Kasumi-1 (cell line): ENCODE data around the gene AMPD2.
A peak's percentile ranks its signal among the peaks of the same experiment; 100 is the strongest.
"Not testable (repeated sequence)": the region's sequence is repeated elsewhere in the genome, so short reads cannot be mapped to it uniquely, and the experiment has no call there.

Experiments used
- DNase-seq, 2 experiments: peaks; one replicate each; lab custom pipeline; 2025; lab: John Stamatoyannopoulos, UW

The AMPD2 gene

DNA sequence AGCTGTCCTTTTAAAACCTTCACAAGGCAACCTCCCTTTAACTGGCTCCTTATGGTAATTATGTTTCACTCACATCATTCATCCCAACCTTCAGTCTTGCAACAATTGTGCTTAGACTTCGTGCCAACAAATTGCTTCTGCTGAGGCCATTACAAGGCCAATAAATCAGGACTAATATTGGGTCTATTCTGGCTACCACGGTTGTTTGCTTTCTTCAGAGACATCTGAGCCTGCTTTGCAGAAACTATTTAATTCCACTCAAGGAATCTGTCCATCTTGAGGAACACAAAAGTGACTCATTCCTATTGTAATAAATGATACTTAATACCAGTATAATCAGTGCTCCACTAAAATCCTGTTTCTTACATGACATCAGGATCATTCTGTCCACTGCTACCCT, 33.7 kb downstream of the AMPD2 start:
- no peak for DNase-seq

DNA sequence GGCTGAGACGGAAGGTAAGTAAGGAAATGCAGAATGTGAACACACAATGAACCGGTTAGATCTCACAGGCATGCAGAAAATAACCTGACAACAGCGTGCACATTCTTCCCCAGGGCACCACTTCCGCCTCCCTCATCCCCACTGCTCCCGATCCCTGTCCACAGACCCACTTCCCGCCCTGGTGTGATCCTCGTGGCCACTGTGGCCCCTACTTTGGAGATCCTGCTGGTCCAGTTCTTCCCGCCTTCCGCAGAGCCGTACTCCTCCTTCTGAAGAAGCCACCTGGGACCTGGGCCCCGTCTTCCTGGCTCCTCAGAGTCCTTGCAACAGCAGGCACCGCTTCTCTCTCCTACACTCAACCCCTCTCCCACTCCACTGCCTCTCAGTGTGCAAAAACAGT, 34.9 kb downstream of the AMPD2 start:
- no peak for DNase-seq

DNA sequence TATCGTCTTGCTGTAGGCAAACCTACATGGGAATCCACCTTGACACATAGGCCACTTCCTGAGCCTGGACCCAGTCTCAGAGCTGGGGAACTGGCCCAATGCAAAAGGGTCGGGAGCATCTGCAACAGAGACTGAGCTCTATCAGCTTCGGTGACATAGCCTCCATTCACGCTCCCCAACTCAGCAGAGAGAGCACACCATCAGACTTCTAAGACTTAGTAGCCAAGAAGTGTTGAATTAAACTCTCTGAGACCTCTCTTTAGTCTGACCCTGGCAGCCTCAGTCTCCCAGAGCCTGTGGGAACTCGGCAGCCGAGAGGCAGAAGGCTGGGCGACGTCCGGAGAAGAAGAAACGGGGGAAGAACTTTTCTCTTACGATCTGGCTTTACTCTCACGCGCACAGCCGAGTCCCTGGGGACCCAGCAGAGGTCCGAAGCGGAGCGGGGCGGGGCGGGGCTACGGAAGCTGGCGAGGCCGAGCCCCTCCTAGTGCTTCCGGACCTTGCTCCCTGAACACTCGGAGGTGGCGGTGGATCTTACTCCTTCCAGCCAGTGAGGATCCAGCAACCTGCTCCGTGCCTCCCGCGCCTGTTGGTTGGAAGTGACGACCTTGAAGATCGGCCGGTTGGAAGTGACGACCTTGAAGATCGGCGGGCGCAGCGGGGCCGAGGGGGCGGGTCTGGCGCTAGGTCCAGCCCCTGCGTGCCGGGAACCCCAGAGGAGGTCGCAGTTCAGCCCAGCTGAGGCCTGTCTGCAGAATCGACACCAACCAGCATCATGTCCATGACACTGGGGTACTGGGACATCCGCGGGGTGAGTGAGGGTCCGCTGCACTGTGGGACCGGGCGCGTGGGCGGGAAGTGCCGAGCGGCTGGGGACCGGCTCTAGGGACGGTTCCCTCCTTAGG, 36.2 kb downstream of the AMPD2 start, which contains the start of gene GSTM4:
Gene GSTM4 (plus strand): TSS at position 485 of the 905 bp plus-strand sequence. CDS start 291 bp downstream, at position 776.
- no peak for DNase-seq

DNA sequence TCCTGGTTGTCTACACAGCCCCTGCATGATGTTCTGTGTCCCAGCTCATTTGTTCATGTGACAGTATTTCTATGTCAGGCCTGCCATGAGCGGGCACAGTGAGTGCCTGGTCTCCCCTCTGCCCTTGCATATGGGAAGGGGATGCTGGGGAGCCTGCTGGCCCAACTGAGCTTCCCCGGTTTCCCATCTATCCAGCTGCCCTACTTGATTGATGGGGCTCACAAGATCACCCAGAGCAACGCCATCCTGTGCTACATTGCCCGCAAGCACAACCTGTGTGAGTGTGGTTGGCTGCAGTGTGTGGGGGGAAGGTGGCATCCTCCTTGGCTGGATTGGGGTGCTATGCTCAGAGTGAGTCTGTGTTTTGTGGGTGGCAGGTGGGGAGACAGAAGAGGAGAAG, 37.8 kb downstream of the AMPD2 start:
- DNase-seq = no peak

DNA sequence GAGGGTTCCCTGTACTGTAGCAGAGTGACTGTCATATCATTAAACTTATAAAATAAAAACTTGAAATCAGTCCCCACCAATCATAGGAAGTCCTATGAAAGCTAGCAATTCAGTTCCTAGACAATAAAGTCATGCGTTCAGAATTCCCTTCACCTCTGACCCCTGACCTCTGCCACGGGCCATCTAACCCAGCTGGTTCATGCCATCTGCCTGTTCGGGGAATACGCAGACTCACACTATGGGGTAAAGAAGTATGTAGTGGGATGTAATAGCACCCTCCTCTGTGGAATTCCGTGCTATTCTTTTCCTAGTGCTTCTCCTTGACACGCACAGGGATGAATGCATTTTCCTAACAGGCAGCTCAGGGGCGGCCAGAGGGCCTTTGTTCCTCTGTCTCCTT, 38.3 kb downstream of the AMPD2 start:
- DNase-seq = no peak

DNA sequence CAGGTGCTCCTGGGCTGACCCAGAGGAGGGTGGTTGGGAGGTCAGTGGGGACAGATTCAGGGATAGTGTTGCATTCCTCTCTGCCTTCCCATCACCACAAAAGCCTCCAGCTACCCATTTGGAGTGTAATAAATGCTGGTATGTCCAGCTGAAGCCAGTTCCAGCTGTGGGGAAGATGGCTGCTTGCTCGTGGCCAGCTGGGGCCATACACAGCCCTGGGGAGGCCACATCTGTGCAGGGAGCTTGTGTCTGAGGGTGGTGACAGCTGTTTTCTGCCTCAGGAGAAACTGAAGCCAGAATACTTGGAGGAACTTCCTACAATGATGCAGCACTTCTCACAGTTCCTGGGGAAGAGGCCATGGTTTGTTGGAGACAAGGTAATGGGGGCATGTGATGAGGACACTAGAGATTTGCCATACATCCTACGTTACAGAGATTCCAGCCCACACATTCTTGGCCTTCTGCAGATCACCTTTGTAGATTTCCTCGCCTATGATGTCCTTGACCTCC, 39.0 kb downstream of the AMPD2 start:
- no peak for DNase-seq

DNA sequence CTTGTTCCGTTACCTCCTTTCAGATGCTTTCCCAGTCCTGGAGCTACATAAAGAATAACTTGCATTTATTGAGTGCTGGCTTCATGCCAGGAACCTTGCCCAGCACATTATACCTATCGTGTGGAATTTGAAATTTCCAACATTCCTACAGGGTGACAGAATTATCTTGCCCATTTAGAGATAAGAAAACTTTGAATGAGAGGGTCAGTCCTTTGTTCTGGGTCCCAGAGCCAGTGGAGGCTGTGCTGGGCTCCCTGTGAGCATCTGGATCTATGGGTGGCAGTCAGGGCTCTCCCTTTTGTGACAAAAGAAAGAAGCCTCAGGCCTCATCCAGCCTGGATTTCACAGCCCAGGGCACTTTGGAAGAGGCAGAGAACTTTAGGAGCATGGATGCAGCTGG, 39.5 kb downstream of the AMPD2 start:
- no peak for DNase-seq

DNA sequence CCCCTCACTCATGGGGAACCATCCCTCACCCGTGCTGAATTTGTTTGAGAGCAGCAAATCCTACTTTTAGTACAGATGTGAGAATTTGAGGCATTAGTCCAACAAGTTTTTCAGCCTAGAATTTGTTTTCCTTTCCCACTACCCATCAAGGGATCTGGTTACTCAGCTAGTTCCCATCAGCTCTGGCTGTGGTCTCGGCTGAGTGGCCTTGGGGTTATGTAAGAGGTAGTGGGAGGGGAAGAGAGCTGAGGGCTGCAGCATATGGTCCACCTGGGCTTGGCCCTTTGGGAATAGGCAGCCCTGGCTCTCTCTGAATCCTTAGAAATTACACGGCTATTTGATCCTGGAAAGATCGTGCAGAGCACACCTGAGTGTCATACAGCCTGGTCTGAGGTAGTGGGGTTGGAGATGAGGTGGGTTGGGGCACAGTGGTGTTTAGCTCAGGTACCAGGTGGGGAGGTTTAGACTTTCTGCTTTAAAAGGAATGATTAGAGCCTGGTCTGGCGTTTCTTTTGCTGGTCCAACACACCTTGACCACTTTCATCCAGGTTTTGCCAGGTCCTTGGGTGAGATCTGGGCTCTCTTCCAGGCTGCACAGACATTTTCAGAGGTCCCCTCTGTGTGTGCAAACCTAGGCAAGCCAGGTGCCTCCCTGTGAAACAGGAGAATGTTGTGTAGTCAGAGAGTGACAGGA, 40.5 kb downstream of the AMPD2 start:
- DNase-seq = no peak

DNA sequence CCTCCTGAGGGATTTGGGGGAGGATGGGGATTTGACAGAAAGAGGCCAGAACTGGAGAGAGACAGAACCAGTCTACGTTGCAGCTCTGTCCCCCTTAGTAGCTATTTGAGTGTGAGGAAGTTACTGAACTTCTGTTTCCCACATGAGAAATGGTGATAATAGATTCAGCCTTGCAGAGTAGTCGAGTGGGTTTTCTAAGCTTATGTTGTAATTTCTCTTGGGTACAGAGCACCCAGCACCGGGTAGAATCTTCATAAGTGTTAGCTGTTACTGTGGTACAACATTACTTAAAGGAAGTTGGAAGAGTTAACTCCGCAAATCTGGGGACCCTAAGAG, 41.0 kb downstream of the AMPD2 start:
- DNase-seq = peak; percentile 14 to 29

DNA sequence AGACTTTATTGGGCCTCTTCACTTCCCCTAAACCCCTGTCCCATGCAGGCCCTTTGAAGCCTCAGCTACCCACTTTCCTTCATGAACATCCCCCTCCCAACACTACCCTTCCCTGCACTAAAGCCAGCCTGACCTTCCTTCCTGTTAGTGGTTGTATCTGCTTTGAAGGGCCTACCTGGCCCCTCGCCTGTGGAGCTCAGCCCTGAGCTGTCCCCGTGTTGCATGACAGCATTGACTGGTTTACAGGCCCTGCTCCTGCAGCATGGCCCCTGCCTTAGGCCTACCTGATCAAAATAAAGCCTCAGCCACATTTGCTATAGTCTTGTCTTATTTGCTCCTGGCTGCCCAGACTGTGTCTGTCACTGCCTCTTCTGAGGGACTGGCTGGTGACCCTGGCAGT, 41.8 kb downstream of the AMPD2 start:
- no peak for DNase-seq

DNA sequence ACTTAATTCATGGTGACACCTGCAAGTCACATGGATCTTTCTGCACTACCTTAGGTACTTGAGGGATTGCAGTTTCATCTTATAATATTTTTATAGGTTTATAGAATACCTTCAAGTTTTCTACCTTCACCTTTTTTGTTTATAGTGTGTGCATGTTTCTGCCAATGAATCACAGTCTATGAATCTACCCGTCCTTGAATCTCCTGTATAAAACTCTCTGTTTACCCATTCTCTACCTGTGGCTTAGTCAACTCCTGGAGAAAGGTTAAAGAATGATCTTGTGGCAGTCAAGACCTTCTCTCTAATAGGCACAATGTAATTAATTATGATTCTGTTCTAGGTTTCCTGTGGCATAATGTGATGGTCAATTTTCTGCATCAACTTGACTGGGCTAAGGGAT, 45.0 kb downstream of the AMPD2 start:
- DNase-seq = no peak

DNA sequence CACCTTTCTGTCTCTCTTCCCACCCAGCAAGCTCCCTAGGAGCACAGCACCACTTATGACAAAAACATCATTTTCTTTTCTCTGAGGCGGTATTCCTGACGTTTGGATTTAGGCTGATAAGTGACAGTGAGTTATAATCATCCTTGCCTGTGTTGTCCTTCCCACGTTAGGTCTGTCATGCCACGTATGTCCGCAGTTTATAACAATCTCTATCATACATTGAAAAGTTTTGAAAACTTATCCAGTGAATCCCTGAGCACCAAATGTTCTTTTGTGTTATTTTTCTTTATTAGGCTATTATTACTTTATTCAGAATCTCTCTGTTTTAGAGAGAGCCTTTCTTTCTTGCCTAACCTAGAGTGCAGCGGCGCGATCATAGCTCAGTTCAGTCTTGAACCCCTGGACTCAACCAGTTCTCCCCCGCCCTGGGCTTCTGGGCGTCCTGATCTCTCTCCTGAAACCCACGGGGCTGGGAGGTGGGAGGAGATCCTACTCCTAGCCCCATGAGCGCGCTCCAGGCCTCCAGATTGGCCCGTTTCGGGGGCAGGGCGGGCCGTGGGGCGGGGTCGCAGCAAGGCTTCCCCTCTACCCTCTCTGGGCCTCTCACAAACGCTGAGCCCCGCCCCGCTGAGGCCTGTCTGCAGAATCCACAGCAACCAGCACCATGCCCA, 48.0 kb downstream of the AMPD2 start, which contains the start of gene GSTM2:
Gene GSTM2 (plus strand): TSS at position 606 of the 671 bp plus-strand sequence. CDS start 59 bp downstream, at position 665.
- DNase-seq = peak; percentile 62 to 65

DNA sequence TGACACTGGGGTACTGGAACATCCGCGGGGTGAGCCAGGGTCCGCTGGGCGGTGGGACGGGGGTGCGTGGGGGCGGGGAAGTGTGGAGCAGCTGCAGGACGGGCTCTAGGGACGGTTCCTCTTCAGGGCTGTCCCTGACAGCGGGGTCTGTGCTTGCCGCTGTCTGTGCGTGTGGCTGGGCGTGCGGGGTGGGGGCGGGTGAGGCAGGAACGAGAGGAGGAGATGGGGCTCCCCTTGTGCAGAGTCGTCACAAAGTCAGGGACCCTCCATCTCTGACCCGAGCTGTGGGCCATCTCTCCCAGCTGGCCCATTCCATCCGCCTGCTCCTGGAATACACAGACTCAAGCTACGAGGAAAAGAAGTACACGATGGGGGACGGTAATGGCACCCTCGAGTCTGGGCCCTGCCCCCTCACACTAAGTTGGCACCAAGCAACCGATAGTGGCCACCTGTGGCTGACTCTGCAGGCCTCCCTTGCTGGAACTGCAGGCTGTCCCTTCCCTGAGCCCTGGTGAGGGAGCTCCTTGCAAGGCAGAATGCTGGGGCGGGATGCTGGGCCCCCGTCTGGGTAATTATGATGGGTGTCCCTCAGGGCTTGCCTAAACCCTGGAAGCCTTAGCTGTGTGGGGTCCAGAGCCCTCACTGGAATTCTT, 48.6 kb downstream of the AMPD2 start:
- DNase-seq = no peak

DNA sequence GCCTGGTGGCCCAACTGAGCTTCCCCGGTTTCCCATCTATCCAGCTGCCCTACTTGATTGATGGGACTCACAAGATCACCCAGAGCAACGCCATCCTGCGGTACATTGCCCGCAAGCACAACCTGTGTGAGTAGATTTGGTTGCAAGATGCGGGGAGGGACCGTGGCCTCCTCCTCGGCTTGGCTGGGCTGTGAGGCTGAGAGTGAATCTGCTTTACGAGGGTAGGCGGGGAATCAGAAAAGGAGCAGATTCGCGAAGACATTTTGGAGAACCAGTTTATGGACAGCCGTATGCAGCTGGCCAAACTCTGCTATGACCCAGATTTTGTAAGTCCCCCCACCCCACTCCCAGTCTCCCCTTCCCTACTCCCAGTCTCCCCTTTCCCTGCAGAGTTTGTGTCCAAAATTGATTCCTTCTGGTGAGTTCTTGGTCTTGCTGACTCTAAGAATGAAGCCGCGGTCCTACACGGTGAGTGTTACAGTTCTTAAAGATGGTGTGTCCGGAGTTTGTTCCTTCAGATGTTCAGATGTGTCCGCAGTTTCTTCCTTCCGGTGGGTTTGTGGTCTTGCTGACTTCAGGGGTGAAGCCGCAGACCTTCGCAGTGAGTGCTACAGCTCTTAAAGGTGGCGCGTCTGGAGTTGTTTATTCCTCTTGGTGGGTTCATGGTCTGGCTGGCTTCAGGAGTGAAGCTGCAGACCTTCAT, 49.8 kb downstream of the AMPD2 start:
- DNase-seq = peak in 1 of 2 experiments; percentile 9

DNA sequence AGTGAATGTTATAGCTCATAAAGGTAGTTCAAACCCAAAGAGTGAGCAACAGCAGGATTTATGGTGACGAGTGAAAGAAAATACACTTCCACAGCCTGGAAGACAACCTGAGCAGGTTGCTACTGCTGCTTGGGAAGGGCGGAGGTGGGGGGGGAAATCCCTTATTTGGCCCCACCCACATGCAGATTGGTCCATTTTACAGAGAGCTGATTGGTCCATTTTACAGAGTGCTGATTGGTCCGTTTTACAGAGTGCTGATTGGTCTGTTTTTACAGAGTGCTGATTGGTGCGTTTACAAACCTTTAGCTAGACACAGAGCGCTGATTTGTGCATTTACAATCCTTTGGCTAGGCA, 50.3 kb downstream of the AMPD2 start:
- DNase-seq = not testable (repeated sequence)

DNA sequence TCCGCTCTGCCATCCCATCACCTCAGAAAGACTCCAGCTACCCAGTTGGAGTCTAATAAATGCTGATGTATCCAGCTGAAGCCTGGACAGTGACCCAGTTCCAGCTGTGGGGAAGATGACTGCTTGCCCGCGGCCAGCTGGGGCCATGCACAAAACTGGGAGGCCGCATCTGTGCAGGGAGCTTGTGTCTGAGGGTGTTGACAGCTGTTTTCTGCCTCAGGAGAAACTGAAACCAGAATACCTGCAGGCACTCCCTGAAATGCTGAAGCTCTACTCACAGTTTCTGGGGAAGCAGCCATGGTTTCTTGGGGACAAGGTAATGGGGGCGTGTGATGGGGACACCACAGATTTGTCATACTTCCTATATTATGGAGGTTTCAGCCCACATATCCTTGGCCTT, 51.4 kb downstream of the AMPD2 start:
- no peak for DNase-seq

DNA sequence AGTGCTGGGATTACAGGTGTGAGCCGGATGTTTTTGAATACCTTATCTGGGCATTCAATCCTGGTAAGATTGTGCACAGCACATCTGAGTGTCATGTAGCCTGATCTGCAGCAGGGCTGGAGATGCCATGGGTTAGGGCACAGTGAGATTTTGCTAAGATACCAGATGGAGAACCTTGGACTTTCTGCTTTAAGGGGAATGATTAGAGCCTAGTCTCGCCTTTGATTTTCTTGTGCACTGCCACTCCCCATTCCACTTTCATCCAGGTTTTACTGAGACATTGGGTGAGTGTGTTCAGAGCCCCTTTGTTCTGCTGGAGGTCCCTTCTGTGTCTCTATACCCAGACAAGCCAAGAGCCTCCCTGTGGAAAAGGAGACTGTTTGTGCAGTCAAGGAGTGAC, 54.2 kb downstream of the AMPD2 start:
- not testable (repeated sequence) for DNase-seq

DNA sequence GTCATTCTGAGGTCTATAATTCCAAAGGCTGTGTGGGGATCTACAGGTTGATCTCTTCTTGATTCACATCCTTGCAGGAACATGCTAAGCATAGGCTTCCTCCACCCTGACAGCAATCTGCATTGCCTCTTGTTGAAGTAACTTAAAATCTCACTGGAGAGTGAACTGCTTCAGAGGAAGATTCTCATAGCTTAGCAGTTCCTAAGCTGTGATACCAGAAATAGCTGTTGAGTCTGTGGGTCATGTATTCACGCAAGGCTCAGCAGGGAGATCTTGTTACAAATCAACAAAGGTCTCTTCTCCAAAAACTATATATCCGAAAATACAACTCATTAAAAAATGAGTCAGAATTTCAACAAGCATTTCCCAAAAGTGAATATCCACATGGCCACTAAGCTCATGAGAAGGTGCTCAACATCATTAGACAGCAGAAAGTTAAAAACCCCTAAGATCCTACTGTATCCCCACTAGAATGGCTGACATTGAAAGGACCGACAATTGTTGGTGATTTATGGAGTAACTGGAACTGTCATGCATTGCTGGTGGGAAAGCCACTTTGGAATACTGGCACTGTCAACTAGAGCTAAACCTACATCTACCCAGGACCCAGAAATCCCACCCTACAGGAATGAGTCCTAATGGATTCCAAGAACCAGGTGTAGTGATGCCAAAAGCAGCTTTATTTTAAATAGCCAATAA, 57.2 kb downstream of the AMPD2 start:
- not testable (repeated sequence) for DNase-seq

DNA sequence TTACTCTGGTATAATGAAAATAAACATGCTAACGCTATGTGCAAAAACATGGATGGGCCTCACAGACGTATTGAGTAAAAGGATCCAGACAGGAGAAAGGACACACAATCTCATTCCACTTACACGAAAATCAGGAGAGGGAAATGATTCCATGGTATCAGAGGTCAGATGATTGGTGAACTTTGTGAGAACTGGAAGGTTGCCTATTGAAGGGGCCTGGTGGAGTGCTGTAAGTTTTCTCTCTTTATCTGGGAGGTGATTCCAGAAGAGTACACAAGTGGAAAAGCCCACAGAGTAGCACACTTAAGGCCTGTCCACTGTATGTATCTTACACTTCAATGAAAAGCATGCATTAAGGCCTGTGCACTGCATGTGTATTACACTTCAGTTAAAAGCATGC, 57.8 kb downstream of the AMPD2 start:
- DNase-seq = no peak

DNA sequence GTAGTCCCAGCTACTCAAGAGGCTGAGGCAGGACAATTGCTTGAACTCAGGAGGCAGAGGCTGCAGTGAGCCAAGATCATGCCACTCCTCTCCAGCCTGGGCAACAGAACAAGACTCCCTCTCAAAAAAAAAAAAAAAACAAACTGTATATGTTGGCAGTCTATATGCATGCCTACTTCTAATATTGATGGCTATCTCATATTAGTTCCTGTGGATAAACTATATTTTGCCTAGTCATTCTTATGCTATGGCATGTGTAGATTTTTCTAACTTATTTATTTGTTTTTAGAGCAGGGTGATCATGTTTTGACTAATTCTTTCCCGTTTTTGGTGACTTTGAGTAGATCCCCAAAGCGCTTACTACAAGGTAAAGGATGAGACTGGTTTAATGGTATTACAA, 59.0 kb downstream of the AMPD2 start:
- DNase-seq = not testable (repeated sequence)
